Prostate gland (tissue), 2 donors: ENCODE measurements around the gene ATF6. TPM values are rescaled to one million over a fixed set of nuclear protein-coding genes. Genes with fewer than 3 reads are reported as not detected.

Experiments
- DNase-seq: peaks from one replicate; pipeline ENCODE4 v3.0.0-alpha.2; 2019; ENCODE audit warnings: low spot score
- H3K27ac ChIP-seq, 2 donors: fragments of 200-600 bp; sonication (generic); 2 replicates each; pipeline ENCODE4 v1.5.1; 2017 to 2019
- H3K27me3 ChIP-seq: fragments of 200-600 bp; sonication (generic); replicated peaks from 2 replicates; pipeline ENCODE4 v1.5.1; 2019; ENCODE audit not compliant: insufficient read depth
- H3K36me3 ChIP-seq, 2 donors: fragments of 200-600 bp; sonication (generic); 1 replicate in 1 of 2; 2 replicates in 1 of 2; pipeline versions ENCODE4 v1.5.1 to v1.8.1; 2017 to 2019
- H3K4me1 ChIP-seq: fragments of 200-600 bp; sonication (generic); replicated peaks from 2 replicates; pipeline ENCODE4 v1.5.1; 2019
- H3K4me3 ChIP-seq, 2 donors: fragments of 200-600 bp; sonication (generic); 2 replicates each; pipeline ENCODE4 v1.5.1; 2017 to 2019
- H3K9me3 ChIP-seq: fragments of 200-600 bp; sonication (generic); 2 replicates; pipeline ENCODE4 v1.5.1; 2017
- POLR2A ChIP-seq: fragments of 450-650 bp; IDR thresholded peaks from one replicate; pipeline ENCODE4 v1.6.1; 2016; ENCODE audit warnings: antibody characterized with exemption, mild to moderate bottlenecking
- POLR2AphosphoS5 ChIP-seq: sonication (generic); formaldehyde crosslinking; IDR thresholded peaks from one replicate; pipeline ENCODE4 v1.6.1; 2017; ENCODE audit warnings: antibody characterized with exemption
- WGBS: methylation state at CpG from one replicate; pipeline ENCODE4 v1.1.5; 2018; 5-methylcytosine and 5-hydroxymethylcytosine counted together
- intact Hi-C: fragments of 100-400 bp; cut with DNase I; formaldehyde crosslinking; loops from one replicate; pipeline ENCODE4 v1.14.2; 2022
- total RNA-seq, 2 donors: library from RNA; depleted of rRNA; stranded (reverse); fragments of >200 nt; gene quantifications; one replicate each; pipeline ENCODE4 v1.1.0, GENCODE V29; 2016
- TF ChIP-seq, protein P1 (sequence below), 4 experiments: fragments of 200-600 bp in 2 of 4; fragments of 450-650 bp in 2 of 4; sonication (generic) in 2 of 4; IDR thresholded peaks; 1 replicate in 3 of 4; 2 replicates in 1 of 4; pipeline ENCODE4 v1.5.1; 2016 to 2019; ENCODE audit warnings: antibody characterized with exemption in 4 of 4, mild to moderate bottlenecking in 2 of 4, moderate library complexity in 2 of 4

The ATF6 gene
- total RNA-seq, 2 donors from 2014 or later = 34.6 to 38.9 TPM

DNA sequence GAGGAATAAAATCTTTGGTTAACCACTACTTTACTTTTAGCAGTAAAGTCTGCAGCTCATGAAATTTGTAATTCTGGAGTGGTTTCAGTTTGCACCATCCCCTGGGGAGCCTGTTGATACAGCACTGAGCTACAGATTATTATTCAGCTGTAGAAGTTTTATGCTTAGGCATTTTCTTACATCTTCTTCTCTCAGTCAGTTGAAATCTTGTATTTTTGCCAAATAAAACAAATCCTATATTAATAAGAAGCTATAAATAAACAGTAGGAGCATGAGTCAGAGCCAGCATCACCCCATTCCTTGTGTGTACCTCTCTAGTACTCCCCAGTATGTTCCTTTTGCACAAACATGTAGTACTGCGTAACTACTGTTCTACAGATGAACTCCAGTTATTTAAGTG is 118.9 kb downstream of the ATF6 start:
- Histone ChIP-seq H3K4me3 (no peak overlapping the region), H3K27ac (no peak overlapping the region), H3K4me1 (no peaks in the 10 kb centered on the region), H3K27me3 (no peaks in the 10 kb centered on the region), H3K9me3 (no peaks in the 10 kb centered on the region), H3K36me3 (no peaks in the 10 kb centered on the region)
- TF ChIP-seq, protein P1, sequence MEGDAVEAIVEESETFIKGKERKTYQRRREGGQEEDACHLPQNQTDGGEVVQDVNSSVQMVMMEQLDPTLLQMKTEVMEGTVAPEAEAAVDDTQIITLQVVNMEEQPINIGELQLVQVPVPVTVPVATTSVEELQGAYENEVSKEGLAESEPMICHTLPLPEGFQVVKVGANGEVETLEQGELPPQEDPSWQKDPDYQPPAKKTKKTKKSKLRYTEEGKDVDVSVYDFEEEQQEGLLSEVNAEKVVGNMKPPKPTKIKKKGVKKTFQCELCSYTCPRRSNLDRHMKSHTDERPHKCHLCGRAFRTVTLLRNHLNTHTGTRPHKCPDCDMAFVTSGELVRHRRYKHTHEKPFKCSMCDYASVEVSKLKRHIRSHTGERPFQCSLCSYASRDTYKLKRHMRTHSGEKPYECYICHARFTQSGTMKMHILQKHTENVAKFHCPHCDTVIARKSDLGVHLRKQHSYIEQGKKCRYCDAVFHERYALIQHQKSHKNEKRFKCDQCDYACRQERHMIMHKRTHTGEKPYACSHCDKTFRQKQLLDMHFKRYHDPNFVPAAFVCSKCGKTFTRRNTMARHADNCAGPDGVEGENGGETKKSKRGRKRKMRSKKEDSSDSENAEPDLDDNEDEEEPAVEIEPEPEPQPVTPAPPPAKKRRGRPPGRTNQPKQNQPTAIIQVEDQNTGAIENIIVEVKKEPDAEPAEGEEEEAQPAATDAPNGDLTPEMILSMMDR (IDR thresholded peaks at IDR 0.05) = no peak
- TF ChIP-seq POLR2A (no peak), POLR2AphosphoS5 (no peak)
- 64% methylated on average over 1 of the region's 1 CpG for WGBS
- intact Hi-C loops = no loop called here
- no peak for DNase-seq

DNA sequence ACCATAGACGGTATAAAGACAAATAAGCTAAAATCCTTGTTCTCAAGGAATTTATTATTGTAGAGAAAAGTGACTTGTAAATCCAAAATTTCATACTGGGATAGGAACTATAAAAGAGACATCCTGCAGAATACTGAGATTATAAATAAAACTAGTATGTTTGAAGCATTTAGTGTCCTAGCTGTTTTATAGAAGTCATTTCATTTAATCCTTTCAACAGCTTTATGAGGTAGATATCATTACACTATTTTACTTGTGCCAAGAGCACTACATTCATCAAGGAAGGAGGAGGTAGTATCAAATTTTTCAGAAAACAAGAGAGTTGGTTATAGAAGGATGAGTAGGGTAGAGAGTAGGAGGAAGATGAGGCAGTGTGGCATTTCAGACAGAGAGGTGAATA is 119.6 kb downstream of the ATF6 start:
- Histone ChIP-seq H3K27me3 (no peaks in the 10 kb centered on the region), H3K9me3 (no peaks in the 10 kb centered on the region), H3K4me1 (no peaks in the 10 kb centered on the region), H3K36me3 (no peaks in the 10 kb centered on the region), H3K27ac (no peak overlapping the region), H3K4me3 (no peak overlapping the region)
- TF ChIP-seq POLR2A (no peak), POLR2AphosphoS5 (no peak)
- TF ChIP-seq, protein P1 (IDR thresholded peaks at IDR 0.05) = no peak
- intact Hi-C loops = no loop called here
- no peak for DNase-seq
- WGBS = 21% methylated on average over 1 of the region's 1 CpG

DNA sequence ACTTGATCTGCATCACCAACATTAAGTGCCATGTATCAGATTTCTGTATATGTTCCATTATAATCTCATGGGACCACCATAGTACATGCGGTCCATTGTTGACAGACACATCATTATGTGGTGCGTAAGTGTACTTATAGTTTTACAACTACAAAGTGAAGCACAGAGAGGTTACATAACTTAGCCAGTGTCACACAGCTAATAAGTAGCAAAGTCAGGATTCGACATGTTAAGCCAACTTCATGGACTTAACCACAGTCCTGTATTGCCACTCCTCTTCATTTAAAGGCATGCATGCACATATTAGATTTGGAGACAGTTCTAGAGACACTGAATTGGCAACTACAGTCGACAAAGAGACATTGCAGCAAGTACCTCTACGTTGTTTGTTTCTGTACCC is 120.5 kb downstream of the ATF6 start:
- no peak for TF ChIP-seq POLR2A
- TF ChIP-seq, protein P1 (IDR thresholded peaks at IDR 0.05) = no peak
- H3K27ac ChIP-seq = no peak overlapping the region
- no peaks in the 10 kb centered on the region for H3K4me1 ChIP-seq
- no peaks in the 10 kb centered on the region for H3K9me3 ChIP-seq
- WGBS = 94% methylated on average over 5 of the region's 5 CpGs
- H3K27me3 ChIP-seq = no peaks in the 10 kb centered on the region
- no peak for DNase-seq
- H3K4me3 ChIP-seq = no peak overlapping the region
- H3K36me3 ChIP-seq = no peaks in the 10 kb centered on the region
- intact Hi-C loops = no loop called here

DNA sequence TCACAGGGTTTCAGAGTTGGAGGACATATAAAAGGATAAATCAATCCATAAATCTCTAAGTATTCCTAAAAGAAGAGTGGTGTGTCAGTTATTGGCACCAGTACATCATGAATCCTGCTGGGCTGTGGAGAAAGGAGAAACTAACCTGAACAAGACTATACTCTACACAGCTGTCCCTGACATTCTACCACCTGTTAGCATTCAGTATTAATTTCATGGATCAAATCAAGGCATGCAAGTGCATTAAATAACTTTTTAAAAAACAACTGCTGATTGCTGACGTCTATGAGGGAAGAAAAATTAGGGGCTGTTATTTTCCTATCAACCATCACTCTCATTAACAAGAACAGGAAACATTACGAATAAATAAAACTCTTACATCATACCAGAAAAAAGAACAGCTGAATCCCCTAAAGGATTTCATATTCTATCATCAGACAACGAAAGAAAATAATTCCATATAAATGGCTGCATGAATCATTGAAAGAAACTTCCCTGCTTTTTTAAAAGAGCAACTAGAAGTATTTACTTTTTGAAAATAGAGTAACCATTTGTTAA is 121.7 kb downstream of the ATF6 start:
- Histone ChIP-seq H3K4me1 (no peaks in the 10 kb centered on the region), H3K36me3 (no peaks in the 10 kb centered on the region), H3K9me3 (no peaks in the 10 kb centered on the region), H3K27ac (no peak overlapping the region), H3K4me3 (no peak overlapping the region), H3K27me3 (no peaks in the 10 kb centered on the region)
- no peak for DNase-seq
- intact Hi-C loops = no loop called here
- 77% methylated on average over 3 of the region's 3 CpGs for WGBS
- TF ChIP-seq POLR2A (no peak), POLR2AphosphoS5 (no peak)

DNA sequence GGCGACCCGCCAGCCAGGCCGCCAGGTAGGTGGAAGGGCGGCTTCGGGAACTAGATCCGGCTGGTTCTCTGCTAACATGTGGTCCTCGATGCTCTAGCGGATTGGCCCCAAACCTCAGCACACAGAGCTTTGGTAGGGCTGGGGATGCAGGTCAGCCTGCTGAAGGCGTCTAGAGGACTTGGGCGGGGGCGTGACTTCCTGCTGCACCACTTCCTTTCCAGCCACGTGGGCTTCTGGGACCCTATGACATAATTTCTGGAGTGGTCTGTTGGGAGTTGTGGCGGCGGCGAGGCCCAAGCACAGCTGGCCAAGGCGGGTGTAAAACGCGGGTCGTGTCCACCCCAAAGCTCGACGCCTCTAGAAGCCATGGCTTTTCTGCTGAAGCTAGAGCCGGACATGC is 124.5 kb downstream of the ATF6 start:
- no peak overlapping the region for H3K4me3 ChIP-seq
- no peaks in the 10 kb centered on the region for H3K9me3 ChIP-seq
- no peak overlapping the region for H3K27ac ChIP-seq
- no peaks in the 10 kb centered on the region for H3K27me3 ChIP-seq
- WGBS = over 99% methylated on average over 22 of the region's 22 CpGs
- H3K4me1 ChIP-seq = no peaks in the 10 kb centered on the region
- H3K36me3 ChIP-seq = no peaks in the 10 kb centered on the region
- DNase-seq = no peak
- intact Hi-C loops = no loop called here
- TF ChIP-seq, protein P1 (IDR thresholded peaks at IDR 0.05) = no peak
- TF ChIP-seq POLR2AphosphoS5 = no peak
- TF ChIP-seq POLR2A = no peak
